ENCODE measurements around the gene DUSP22.
"Not testable (repeated sequence)": the region's sequence is repeated elsewhere in the genome, so short reads cannot be mapped to it uniquely, and the experiment has no call there.

The DUSP22 gene

DNA sequence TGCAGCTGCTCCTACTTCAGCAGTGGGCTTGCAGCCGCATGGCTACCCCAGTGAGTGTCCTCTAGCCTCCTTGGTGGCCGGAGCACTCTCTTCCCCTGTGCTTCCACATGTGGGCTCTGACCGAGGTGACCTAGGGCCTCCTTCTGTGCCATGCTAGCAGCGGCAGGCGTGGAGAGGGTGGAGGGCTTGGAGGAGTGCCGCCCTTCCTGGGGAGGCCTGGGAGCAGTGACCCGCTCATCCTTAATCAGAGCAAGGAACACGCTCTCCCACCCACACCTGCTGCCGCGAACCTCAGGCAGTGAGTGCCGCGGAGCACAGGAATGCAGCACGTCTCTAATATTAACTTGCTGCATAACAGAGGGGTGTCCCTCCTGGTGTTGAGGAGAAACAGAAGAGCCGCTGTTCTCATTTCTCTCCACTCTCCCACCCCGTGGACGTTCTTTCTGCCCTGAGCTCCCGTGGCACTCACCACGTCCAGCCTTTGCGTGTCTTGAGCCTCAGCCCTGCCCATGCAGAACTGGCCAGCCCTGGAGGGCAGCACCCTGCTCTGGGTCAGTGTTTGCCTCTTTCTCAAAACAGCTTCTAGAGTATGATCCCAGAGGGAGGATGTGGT is 31.9 kb downstream of the DUSP22 start:
- no peak for DNase-seq (ENCODE audit: low read depth)

DNA sequence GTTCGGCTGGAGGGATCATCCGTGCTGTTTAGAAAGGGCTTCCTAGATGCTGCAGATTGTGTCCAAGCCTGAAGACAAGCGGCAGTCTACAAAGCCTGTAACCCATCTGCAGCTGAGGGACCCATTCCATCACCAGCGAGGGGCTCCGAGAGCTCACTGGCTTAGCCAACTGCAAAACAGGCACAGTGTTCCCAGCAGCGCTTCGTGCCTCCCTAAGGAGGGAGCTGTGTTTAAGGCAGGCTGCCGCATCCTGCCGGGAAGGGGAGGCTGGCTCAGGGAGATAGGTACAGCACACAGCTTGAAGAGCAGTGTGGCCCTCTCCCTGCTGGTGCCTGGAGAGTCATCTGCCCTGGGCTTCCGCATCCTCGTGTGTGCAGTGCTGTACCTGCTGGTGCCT is 32.4 kb downstream of the DUSP22 start:
- DNase-seq (ENCODE audit: low read depth): no peak

DNA sequence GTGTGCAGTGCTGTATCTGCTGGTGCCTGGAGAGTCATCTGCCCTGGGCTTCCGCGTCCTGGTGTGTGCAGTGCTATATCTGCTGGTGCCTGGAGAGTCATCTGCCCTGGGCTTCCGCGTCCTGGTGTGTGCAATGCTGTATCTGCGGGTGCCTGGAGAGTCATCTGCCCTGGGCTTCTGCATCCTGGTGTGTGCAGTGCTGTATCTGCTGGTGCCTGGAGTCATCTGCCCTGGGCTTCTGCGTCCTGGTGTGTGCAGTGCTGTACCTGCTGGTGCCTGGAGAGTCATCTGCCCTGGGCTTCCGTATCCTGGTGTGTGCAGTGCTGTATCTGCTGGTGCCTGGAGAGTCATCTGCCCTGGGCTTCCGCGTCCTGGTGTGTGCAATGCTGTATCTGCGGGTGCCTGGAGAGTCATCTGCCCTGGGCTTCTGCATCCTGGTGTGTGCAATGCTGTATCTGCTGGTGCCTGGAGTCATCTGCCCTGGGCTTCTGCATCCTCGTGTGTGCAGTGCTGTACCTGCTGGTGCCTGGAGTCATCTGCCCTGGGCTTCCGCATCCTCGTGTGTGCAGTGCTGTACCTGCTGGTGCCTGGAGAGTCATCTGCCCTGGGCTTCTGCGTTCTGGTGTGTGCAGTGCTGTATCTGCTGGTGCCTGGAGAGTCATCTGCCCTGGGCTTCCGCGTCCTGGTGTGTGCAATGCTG is 33.0 kb downstream of the DUSP22 start:
- DNase-seq (ENCODE audit: low read depth): not testable (repeated sequence)

DNA sequence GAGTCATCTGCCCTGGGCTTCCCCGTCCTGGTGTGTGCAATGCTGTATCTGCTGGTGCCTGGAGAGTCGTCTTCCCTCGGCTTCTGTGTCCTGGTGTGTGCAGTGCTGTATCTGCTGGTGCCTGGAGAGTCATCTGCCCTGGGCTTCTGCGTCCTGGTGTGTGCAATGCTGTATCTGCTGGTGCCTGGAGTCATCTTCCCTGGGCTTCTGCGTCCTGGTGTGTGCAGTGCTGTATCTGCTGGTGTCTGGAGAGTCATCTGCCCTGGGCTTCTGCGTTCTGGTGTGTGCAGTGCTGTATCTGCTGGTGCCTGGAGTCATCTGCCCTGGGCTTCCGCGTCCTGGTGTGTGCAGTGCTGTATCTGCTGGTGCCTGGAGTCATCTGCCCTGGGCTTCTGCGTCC is 33.8 kb downstream of the DUSP22 start:
- not testable (repeated sequence) for DNase-seq (ENCODE audit: low read depth)

DNA sequence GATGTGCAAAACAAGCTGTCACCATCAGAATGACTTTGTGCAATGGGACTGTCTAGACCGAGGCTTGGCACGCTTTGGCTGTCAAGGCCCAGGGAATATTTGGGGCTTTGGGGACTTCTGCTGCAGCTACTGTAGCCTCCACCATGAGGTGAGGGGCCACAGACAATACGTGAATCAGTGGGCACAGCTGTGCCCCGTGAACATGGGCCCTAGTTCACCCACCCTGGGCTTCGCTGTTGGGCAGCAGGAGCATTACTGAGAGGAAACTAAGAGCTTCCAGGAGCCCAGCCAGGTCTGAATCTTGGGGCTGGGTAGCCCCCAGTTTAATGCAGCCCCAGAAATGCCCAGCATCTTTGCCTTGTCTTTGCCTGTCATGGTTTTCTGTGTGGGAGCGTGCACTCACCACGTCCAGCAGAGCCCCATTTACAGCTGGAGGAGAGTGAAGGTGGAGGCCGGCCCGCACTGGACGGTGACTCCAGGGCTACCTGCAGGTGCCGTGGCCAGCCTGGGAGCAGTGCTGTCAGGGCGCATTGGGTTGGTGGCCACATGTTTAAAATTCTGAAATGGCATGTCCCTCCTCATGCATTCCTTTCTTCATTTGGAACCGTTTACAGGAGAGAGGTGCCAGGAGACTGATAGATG is 34.7 kb downstream of the DUSP22 start:
- no peak for DNase-seq (ENCODE audit: low read depth)

DNA sequence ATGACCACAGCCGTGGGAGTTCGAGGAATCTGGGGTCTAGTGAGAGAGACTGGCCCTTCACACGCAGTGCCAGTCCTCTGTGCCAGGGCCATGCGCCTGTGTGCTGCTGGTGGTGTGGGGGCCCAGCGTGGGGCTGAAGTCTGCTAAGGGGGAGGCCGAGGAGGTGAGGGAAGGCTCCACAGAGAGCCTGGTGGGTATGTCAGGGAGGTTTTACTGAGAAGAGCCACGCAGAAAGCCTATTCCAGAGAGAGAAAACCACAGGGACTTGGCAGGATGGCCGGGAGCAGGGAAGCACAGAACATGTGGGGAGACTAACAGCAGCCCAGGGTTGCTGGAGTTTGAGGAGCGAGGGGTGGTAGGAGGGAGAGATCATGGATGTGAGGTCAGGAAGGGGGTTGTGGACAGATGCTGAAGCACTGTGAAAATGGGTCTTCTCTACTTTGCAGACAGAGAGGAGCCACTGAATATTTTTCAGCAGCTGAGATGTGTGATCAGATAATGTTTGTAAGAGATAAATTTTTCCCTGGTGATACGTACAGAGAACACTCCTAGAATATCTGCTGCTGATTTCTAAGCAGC is 35.3 kb downstream of the DUSP22 start:
- no peak for DNase-seq (ENCODE audit: low read depth)

DNA sequence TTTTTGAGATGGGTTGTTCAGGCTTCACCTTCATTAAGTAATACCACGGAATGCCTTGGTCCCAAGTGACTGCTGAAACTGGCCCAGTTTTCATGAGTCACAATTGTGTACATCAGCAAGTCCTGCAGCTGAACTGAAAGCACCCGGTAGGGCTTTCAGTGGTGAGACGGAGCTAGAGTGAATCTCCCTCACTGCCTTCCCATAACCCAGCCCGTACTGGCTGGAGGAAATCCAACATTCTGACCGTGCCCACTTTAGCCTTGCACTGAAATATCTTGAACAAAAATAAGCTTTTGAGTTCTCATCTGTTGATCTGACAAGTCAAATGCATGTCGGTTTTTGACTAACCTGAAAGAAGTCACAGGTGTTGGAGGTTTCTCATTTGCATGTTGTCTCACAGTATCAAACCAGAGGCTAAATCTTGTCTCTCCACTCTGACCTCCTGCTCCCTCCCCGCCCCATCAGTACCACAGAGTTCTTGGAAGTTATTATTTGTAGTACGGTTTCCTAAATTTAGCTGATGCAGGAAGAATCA is 35.9 kb downstream of the DUSP22 start:
- no peak for DNase-seq (ENCODE audit: low read depth)

DNA sequence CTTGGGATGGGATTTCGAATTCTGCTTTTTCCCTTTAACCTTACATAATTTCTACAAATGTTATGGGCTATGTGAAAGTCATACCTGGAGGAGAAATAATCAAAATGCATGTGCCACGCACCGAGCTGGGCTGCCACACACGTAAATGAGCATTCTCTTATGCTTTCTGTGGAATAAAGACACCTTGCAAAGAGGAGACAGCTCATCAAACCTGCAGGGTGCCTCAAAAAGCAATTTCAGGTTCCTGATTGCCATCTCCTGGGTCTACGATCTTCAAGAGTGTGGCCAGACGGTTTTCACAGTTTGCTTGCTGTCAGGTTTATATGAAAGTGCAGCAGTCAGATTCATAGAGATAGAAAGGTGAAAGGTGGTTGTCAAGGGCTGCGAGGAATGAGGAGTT is 36.6 kb downstream of the DUSP22 start:
- no peak for DNase-seq (ENCODE audit: low read depth)

DNA sequence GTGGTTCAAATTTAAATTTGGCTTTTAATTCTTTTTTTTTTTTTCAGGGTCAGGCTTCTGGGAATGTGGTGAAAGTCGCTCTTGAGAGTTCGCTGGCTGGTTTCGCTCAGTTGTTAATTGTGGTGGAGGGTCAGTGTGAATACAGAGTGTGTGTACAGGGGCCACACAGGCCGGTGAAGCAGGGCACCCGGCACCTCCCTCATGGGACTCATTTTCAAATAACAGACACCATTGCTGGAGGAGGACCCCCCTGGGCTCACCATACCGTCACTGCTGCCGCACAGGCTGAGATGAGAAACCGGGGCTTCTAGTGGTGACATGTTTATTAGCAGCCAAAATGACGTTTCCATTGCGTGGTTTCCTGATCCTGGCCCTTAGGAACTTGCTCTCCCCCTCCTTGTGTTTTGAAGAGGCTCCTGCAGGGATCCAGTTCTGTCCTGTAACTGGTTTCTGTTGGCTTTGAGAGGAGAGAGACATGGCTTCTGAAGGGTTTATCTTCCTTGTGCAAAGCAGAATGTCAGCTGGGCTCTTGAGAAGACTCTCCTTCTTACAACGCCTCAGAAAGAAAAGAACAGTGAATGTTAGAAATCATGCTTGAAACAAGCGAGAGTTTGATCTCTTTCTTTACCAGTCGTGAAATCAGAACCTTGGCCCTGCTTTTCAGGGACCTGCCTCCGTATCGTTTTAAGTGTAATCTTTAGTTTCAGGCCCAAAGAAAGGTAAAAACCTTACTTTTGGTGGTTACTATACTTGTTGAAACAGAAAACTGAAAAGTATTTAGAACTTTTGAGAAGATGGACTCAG is 37.8 kb downstream of the DUSP22 start:
- DNase-seq (ENCODE audit: low read depth): no peak

DNA sequence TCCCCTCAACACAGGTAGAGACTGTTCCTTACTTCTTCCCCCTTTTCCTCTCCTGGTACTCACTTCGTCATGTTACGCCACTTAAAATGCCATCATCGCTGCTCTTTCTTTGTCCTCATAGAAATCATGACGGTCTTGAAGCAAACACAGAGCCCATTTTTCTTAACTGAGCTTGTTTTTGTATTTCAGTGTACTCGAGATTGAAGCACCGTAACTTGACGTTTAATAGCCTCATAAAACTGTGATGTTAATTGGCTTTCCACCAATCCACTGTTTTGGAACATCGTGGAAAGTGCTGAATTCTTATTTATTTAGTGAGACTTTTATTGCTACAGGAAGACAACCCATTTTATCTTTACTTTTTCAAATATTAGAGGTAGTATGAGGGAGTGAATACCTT is 38.7 kb downstream of the DUSP22 start:
- DNase-seq (ENCODE audit: low read depth): no peak

DNA sequence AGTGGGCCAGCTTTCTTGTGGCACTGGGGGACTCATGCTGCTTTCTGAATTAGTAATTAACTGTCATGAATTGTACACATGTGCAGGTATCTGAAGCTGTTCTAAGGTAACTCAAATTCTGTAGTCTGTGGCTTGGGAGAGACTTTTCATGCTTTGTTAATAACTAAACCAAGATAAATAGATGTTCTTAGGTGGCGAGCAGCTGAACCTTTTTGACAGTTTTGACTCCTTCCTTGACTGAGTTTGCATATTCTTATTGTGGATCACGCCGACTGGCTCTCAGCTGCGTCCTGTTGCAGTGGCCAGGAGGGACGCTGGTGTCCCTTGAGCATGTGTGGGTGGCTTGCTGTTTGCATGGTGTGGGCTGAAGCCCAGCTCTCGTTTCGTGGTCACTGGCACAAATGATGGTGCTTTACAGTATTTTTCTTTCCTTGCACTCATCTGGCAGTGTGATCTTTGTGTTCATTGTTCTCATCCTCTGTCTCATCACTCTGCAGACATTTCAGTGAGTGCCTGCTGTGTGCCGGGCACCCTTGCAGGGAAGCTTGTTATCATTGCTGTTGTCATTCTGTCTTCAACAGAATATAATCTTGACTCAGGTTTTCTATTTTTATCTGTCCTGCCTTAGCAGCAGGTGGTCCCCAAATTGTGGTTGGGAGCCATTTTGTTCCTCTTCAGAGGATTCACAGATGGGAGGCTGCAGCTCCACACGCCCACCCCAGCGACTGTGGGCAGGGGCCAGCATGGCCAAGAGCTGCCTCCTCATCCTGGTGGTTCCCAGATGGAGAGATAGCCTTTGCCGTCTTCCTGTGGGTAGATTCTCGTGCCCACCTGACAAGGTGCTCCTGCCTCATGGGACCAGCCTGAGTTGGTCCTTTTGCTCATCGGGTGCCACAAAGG is 39.6 kb downstream of the DUSP22 start:
- DNase-seq (ENCODE audit: low read depth): no peak

DNA sequence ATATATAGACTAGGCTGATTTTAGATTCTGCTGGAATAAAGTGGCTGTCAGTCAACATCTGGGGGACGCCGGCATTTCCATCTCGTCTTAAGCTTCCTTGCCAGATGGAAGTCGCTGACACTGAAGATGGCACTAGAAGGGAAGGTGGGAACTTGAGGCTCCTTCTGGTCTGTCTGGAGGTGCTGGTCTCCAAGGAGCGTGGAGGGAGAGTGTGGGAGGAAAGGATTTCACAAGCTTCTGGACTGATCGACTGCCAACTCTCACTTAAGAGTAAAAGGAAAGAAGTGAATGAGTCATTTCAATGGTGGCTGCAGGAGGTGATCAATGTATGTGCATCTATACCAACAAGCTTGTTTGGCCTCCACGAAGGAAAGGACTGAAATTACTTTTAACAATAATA is 40.4 kb downstream of the DUSP22 start:
- DNase-seq (ENCODE audit: low read depth): no peak

DNA sequence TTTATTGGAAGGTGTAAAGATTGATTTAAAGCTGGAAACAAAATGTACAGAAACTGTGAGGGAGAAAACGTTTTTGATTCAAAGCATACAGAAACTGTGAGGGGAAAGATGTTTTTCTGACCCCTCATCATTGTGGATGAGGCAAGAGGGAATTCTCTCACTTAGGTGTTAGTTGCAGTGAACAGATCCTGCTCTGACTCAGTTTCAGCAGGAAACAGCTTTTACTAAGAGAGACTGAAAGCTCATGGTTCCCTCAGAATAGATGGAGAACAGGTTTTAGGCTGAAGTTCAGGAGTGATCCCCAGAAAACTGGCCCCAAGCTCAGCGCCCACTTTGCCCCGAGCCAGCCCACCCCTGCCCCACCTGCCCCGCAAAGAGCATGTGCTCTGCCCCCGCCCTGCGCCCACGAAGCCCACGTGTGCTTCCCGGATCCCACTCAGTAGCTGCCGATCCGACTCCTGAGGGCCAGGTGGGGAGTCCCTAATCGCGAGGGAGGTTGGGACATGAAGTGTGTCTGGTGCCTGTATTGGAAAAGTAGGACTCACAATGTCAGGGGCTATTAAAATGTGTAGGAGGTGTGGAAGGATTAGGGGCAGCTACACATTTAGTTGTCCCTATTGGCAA is 41.2 kb downstream of the DUSP22 start:
- DNase-seq (ENCODE audit: low read depth): no peak

DNA sequence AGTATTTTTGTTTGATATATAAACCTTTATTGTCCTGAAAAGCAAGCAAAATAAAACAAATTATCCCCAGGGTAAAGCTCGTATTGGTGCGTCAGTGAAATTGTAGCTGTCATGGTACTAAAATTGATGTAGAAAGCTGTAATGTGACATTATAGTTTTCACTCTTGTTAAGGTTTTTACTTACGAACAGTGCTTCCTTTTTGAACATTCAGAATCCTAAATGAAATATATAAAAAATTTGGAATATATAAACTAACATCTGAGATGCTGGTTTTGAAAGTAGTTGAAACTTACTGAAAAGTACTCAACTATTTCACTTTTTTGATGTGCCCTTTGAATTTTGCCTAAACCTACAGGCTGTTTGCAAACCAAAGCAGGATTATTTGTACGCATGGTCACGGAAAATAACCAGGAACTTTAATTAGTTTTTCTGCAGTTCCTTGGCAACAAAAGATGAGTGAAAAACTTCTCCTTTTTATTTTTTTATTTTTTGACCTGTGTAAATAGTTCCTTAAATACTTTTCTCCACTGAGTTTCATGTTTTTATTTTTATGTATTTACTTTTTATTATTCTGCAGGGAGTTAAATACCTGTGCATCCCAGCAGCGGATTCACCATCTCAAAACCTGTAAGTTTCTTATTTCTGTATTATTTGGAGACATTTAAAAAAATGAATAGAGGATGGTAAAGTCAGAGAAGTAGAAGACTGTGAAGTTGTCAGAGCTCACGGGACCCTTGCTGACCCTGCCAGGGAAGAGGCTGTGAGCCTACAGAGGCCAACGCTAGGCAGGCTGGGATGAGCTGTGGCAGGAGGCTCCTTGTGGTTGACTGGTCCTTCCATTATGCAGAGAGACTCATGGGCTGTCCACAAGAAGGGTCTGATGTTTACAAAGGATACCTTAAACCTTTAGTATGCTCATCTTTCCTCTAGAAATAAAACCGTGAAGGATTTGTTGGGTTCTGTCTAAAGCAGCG is 42.5 kb downstream of the DUSP22 start:
- no peak for DNase-seq (ENCODE audit: low read depth)

DNA sequence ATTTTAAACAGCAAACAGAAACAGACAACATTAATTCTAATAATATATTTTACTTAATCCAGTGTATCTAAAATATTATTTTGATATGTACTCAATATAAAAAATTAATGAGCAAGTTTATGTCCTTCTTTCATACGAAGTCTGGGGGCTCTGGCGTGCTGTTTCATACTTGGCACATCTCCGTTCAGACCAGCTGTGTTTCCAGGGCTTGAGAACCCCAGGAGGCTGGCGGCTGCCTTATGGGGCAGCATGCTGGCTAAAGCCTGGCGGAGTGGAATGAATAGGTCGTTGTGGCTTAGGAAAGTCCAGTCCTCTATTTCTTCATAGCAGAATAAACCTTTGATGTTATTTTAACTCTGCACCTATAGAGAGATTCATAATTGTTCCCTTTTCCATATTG is 43.3 kb downstream of the DUSP22 start:
- DNase-seq (ENCODE audit: low read depth): no peak

DNA sequence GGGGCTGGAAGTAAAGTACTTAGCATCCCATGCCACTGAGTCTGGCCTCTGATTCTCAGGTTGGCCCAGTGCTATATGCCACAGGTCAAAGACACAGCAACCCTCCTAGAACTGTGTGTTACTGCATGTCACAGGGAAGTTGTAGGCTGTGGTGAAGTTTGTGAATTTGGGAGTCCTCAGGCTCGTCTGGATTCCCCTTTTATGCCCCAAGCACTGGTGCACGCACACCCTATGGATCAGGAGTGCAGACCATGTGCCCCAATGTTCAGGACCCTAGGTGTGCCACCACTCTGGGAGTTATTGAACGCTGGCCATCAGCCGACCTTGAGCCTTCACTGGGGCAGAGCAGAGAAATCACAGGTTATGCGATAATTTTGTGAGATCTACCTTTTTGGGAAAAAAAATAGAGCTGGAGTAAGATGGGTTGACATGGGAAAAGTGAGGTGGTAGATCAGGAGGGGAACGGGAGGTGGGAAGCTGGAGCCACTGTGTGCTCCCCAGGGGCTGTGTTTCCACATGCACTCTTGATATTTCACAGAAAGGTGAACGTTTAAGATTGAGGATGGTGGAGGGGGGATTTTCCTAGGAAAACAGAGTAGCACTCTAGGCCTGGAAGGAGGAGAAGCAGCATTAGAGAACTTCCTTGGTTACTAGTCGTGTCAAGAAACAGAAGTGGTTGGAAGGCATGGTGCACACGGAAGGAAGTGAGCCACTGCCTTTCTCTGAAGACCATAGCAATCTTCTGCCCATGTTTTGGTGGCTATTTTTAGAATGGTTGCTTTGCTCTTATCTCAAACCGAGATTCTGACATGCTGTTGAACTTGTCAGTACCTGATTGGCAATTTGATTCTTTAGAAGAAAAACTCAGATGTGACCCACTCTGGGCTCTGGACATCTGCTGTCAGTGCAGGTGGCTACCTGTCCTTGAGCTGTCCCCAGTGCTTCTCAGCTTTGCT is 44.1 kb downstream of the DUSP22 start:
- no peak for DNase-seq (ENCODE audit: low read depth)

DNA sequence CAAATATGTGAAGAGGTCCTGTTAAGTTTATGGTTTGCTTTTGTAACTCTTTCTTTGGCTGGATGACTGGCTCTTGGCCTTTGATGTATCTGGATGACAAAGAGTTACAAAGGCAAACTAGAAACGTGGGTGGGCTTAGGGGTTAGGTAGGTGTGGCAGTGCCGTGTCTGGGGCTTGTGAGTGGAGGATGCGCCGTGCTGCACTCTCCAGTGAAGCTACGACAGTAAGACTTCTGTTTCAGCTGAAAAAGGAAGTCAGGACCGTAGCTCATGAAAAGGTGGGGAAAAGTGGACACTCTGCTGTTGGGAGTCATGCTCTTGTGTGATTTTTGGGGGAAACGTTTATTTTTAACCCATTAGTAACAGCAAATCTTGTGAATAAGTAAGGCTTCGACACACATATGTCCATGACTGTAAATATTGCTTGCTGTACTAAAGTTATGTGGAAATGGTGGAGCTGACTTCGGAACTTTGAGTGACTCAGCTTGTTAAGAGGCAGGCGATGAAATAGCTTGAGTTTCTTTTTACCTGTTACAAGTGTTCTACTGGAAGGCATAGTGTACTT is 45.6 kb downstream of the DUSP22 start:
- DNase-seq (ENCODE audit: low read depth): no peak

DNA sequence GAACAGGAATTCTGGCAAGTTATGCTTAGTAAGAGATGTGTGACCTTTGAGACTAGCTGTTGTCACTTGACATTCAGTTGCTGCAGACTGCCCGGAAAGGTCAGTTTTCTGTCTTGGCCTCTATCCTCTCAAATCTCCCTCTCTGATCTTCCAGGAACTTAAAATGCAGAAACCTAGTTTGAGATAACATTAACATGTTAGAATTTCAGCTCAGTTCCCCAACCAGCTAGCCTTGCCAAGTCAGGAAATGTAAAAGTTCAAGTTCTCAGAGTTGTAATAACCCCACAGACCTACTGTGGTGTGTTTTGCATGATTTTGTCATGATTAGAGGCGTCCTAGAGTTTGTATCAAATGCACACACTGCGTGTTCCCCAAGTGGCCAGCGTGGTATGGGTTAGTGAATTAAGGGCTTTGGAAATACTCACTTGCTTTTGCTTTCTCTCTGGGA is 46.6 kb downstream of the DUSP22 start:
- no peak for DNase-seq (ENCODE audit: low read depth)

All from activated T-cell treated with anti-CD3 and anti-CD28 coated beads for 1 hour (primary cell).